DMS53 treated with DMSO at 0.1 percent for 48 hours (cell line): ENCODE data around the gene PDGFD.

Experiments used
- DNase-seq: peaks from one replicate; lab custom pipeline; 2025; ENCODE audit not compliant: unreplicated experiment; lab: John Stamatoyannopoulos, UW

The PDGFD gene

DNA sequence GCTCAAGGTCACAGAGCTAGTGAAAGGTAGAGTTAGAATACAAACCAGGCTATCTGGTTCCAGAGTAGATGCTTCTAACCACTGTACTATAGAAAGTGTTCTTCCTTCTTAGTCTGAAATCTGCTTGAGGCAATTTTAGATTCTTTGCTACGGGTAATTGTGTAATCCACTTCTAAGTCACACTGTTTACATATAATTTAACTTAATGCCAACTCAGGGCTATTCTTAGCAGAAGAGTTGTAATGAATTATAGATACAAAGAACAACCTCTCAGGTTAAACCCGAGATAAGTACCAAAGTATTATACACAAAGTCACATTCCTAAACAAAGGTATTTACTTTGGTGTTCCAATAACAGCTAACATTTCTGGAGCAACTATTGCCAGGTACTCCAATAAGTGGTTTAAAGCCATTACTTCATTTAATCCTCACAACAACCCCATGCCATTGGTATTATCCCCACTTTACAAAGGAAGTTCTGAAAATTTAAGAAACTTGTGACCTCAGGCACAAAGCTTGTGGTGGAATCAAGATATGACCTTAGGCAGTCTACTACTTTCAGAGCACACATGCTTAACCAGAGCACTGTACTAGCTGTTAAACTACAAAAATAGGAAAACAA lies 158.6 kb downstream of the PDGFD start:
- no peak for DNase-seq

DNA sequence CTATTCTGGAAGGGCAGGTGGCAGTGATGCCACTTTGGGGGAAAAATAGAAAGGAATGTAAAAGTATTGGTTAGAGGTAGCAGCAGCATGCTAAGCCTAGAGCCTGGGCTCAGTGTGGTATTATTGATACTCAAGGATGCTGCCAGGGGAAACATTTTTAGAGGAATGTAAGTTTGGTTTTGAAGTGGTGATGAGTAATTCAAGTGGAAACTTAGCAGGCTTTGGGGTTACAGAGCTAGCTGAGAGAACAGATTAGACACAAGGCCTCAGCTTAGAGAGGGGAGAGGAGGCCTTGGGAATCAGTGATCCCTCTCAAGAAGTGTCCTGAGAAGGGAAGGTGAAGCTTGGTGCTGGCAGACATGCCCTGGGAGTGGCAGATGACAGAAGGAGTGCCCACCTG lies 160.5 kb downstream of the PDGFD start:
- no peak for DNase-seq

DNA sequence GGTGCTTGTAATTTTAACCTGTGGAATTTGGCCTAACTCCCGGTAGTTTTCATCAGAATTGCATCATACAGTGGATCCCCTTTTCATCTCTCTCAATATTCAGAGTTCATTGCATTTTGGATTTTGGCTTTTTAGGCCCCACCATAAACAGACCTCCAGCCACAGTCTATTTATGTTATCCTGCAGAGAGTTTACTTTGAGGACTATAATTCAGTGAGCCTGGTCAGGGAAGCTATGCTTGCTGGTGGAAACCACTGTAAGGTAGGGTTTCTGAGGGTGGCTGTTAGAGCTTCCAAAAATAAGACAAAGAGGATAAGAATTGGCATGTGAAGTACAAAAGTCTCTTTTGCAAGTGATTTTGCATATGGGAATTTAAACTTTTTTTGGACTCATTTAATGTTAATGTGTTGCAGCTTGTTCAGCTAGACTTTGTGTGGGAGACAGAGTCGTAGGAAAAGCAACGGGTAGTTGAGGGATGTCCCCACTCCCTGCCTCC lies 162.3 kb downstream of the PDGFD start:
- DNase-seq = no peak

DNA sequence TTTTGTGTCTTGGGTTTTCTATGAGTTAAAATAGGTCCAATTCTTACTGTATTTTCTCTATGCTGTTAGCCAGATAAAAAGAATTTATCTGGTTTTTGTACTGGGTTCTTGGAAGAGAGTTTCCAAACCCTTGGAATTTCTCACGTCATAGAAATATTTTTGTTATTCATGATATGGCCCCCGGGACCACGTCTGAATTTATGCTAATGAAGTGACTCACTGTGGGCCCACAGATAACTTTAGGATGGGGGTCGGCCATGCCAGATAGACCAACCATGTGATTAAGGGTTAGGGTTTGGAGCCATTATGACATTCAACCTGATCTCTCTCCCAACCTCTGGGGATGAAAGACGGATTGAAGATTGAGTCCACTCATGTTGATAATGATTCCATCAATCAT lies 163.1 kb downstream of the PDGFD start:
- DNase-seq = no peak

DNA sequence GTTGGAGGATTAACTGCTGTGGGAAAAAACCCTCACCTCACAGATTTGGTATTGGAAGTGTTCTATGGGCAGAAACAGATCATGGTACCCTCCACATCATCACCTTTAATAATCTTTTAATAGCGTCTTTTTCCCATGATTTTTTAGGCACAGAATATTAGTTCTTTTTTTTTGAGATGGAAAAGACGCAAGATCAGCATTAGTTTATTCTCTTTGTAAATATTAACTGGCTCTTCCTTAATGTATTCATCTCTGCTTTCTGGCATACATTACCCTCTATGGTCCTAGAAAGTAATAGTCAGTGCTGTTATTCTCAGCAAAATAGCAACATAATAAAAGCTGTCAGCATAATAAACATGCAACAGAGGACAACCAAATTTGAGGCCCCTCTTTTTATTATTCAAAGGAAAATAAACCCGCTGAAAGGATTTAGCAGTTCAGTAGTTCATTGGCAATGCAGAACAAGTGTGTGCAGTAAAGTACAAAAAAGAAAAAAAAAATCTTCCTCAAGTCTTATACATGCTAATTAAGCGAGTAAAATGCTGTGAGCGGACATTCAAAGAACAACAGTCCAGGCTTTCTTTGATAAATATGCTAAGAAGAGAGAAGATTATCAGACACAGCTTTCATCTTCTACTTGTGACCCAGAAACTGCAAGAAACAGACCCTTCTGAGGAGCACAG lies 165.0 kb downstream of the PDGFD start:
- DNase-seq = no peak

DNA sequence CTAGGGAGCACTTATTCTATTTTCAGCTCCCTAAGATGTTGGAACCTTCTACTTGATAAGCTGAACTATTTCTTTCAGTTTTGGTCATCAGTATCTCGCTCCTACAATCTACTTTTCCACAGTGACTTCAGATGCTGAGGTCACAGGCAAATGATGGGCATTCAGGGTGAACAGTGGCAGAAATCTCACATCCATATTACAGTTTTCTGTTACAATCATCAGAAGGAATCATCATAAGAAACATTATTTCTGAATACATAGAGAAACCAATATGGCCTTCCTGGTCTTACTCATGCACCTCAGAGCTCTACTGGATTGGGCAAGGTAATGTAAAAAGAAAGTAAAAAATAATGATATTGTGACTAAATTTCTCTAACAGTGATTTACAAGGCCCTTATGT lies 166.9 kb downstream of the PDGFD start:
- no peak for DNase-seq

DNA sequence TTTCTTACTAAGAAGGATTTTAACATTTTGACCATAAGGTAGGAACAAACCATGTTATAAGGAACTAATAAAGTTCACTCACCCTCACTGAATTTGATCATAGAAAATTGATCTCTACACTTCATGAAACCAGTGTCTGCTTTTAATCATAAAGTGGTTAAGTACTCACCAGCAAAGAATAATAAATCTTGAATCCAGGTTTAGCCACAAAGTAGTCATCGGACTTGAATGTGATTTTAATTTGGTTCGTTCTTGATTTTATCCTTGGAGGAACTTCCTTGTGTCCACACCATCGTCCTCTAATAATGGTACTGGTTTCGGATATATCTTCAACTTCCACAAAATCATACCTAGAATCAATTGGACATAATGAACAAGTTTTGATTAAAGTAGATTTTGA lies 168.1 kb downstream of the PDGFD start:
- no peak for DNase-seq

DNA sequence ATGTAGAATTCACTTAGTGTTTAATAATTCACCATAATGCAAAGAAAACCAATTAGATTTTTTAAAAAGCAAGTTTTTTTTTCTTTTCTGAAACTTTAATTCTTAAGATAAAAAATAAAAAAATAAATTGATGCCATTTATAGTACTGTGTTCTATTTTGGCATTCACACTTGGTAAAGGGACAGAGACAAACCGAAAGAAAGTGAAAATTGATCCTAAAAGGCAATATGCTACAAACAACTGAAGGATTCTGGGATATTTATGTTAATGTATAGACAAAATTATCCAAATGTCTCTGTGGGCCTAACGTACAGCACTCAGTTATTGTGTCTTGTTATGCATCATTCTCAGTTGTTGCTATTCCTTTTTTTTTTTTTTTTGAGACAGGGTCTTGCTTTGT lies 169.4 kb downstream of the PDGFD start:
- DNase-seq = no peak

DNA sequence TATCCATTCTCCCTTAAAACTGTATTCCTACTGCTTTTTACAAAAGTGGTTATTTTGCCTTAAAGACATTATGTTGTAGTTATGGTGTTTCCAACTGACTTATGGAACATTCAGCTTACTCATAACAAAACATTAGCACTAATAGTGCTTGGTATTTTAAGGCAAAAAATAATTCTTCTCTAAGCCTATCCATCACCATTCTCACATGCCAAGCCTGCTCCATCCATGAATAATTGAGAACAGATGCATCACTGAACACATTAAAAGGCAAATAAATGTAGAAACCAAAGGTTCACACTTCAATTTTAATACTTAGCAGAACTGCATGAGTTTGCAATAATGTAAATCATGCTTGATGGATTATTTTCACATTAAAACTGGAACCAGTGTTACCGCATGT lies 169.9 kb downstream of the PDGFD start:
- DNase-seq = no peak

DNA sequence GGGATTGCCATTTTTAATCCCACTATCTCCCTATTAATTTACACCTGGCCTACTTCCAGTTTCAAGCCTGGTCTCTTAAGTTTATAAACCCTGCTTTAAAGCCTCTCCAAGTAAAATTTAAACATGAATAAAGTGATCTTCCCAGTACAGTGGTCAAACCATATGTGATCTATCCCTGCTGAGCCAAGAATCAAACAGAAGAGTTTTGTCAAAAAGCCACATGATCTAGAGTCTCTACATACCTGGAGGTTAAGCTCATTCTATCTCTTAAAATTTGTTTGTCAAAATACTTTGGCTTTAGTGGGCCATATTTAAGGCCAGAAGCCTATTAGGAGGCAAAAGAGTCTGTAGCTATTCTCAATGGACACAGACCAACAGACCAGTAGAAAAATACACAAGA lies 170.4 kb downstream of the PDGFD start:
- no peak for DNase-seq

DNA sequence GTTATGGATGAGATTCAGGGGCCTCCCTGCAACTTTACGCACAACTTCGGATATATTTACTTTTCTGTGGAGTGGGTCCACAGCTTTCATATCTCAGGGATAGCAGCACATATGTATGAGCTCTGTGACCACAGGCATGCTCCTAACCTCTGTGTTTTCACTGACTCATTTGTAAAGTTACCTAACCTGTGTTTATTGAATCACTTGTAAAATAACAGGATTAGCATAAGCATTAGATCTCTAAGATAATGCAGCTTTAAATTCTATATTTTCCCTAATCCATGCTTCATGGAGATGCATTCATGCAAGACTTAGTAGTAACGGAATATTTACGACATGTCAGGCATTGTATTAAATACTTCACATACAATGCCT lies 175.4 kb downstream of the PDGFD start:
- peak; percentile 46 for DNase-seq

DNA sequence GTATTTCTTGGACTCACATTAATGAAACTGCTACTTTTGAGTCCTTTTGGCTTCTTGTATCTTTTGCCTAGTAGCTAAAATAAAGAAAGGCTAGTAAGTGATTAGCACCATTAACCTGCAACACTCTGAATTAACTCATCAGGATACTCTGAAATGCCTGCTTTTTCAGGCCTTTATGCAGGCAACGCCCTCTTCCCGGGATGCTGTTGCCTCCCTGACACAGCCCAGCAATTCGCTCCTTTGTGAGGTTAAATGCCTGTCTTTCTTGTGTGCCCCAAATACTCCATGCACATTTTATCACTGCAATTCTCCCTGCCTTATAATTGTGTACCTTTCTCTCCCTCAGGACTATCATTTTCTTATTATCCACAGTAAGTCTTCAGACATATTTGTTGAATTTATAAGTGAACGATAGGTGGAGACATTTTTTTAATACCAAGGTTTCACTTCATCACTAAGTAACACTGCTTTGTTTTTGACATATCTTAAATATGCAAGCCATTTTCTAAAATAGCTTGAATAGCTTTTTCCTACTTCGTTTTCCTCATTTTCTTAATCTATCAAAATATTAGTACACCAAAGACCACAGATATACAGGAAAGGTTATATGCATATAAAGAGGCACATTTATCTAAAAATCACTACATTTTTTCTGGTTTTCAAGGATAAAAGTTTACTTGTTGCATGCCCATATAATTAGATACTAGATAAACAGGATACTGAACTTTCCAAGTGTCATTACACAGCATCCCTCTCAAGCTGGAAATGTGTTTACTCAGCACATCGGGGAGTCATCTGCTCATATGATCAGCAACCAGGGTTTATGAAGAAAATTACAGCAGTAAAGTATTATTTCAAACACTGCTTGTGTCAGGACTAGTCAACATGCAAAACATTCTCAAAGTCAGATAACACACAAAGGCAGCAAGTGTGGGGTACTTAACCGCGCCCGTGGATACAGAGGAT lies 176.0 kb downstream of the PDGFD start:
- DNase-seq = peak; percentile 46

DNA sequence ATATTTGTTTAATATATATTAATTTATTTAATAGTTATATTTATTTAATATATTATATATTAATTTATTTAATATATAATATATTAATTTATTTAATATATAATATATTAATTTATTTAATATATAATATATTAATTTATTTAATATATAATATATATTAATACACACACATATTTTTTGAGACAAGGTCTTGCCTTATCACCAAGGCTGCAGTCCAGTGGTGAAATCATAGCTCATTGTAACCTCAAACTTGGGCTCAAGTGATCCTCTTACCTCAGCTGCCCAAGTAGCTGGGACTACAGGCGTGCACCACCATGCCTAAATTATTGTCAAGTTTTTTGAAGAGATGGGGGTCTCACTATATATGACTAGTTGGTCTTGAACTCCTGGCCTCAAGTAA lies 178.9 kb downstream of the PDGFD start:
- no peak for DNase-seq

DNA sequence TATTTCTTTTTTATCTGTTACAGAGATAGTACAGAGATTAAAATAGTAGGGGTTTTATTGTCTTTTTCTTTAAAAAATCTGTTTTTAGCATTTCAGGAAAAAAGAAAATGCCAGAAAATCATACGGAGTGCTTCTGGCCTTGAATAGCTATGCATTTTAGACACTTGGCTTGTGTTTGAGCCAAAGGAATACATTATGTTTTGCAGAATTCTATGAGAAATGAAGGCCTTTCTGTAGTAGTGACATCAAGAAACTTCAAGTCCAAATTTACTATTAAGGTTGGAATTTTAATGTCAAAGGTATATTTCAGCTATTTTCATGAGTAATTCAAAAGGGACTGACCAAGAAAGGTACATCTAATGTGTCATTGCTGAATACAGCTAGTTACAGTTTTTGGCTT lies 183.8 kb downstream of the PDGFD start:
- DNase-seq = no peak

DNA sequence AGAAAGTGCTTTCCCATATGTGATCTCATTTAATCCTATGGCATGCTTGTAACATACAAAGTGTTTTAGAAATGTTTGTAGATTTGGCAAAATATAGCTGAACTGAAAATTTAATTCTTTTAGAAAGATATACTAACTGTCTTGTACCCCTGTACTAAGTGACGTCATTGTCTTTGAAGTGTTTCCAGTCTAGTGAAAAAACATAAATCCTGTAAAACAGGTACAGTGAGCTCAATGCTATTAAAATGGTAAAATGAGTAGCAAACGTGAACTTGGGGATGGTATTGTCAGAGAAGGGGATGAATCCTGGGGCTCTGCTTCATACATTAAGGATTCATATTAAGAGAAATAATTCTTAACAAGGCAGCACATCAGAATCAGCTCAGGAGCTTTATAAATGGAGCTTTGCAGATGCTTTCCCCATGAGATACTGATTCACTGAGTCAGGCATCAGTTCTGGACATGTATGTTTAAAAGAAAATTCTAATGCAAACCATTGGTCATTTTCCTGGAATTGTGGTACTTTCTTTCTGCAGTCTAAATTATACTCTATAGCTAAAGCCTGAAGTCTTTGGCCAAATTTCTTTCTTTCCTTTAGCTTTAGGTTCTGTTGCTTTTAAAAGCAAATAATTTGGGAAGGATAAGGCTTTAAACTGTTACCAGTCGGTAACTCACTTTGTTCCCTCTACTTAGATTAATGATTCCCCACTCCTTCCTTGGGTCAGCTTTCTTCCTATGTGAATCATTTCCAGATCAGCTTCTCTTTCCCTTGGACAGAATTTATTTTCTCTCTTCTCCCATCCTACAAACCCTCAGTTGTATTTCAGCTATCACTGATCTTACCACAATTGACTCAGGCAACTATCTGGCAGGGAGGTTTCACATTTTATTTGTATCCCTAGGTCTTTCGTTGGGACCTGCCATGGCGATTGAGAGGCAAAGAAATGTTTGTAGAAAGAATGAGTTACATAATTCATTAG lies 185.0 kb downstream of the PDGFD start:
- DNase-seq = peak; percentile 82

DNA sequence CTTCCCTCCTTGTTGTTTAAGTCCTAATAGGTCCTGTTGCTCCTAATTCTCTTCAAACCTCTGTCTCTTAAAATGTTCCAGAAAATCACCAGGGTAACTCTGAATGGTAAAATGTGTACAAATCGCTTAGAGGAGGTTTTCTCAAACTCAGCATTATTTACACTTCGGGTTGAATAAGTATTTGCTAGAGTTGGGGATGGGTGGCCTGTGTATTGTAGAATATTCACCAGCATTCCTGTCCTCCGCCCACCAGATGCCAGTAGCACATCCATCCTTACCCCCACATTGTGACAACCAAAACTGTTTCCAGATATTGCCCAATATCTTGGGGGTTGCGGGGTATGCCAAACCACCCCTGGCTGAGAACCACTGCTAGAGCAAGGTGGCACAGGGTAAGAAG lies 191.9 kb downstream of the PDGFD start:
- no peak for DNase-seq

DNA sequence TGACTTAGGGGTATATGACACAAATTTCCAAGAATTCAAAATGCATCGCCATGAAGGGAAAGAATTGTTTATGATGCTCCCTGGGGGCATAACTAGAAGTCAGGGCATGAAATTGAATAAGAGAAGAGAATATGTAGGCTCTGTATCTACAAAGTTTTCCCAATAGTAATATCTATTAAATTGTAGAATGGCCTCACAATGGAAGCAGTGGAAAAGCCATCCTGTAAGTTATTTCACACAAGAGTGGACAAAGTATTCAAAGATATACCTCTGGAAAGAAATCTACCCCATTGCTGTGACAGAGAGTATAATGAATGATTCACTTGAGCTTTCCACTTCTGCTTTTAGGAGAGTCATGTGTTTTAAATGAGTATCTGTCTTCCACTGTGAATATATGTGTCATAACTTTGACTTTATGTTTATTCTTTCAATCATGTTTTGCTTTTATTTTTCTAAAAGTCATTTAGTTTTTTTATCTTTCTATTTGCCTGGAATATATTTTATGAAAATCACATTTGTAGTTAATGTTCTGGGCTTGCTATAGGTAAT lies 193.2 kb downstream of the PDGFD start:
- no peak for DNase-seq

DNA sequence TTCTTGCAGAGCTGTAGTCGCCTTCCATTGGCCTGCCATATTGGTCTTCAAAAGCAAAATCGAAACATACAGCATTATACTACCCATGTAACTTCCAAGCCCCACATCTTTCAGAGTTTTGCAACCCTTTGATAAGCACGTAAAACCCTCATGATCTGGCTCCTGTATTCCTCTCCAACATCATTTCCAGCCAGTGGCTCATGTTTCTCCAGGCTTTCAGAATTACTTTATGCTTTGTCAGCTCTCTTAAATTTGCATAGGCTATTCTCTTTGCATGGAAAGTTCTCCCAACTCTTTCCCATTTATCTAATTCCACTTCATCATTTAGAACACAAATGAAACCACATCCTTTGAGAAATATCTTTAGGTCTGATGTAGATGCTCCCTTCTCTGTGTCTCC lies 195.3 kb downstream of the PDGFD start:
- no peak for DNase-seq

DNA sequence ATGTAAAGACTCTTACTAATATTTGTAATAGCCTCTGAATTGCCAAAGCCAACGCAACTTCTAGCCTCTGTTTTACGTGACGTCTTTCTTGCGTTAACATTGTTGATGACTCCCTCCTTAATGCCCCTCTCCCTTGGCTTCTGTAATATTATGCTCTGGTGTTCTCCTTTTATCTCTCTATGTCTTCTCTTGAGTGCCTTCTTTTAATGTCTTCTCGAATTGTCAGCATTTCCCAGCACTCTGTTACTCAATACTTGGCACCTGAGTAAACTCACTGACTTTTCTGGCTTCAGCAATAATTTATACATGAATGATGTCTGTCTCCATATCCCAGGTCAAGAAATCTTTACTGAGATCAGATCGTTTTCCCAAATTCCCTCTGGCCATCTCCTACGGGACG lies 196.0 kb downstream of the PDGFD start:
- no peak for DNase-seq

DNA sequence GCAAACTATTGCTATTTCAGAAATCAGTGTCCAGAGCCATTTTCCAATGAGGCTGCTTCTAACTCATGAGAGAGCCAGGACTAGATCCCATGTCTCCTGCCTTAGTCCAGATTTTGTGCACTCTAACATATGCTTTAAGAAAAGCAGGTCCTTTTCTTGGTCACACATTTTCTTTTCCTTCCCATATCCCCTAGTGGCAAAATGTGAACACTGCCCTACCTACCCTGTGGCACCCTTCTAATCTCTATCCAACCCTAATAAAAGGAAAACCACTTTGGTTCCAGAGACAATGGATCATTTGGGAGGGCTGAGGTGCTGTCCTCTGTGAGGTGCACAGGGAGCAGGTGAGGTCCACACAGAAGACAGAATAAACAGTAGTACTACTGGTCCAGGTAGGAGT lies 199.6 kb downstream of the PDGFD start:
- DNase-seq = no peak
